HepG2 (cell line): ENCODE results near the gene S1PR3. TPM values are rescaled to one million over a fixed set of nuclear protein-coding genes. Genes with fewer than 3 reads are reported as not detected.

Source experiments
- ATAC-seq: fragments of 200-7000 bp; cut with Tn5 transposase; 3 replicates; pipeline ENCODE4 v1.9.1; 2020; ENCODE audit warnings: mild to moderate bottlenecking, moderate library complexity
- BruUV-seq: library from RNA; stranded (reverse); fragments of 400-500 nt; replicated peaks from 2 replicates; lab custom pipeline; 2021; lab: Mats Ljungman, UMichigan
- CTCF ChIA-PET: fragments of 300-600 bp; formaldehyde crosslinking; extraction: SDS; loops from one replicate; lab custom pipeline; 2021; ENCODE audit warnings: low total read pairs, inconsistent platforms, low intra/inter-chr PET ratio; lab: Yijun Ruan, JAX
- POLR2A ChIA-PET: fragments of 350-600 bp; sonication (Branson Sonifier 250); formaldehyde crosslinking; loops from one replicate; lab custom pipeline; 2020; ENCODE audit warnings: antibody characterized with exemption, inconsistent platforms; lab: Yijun Ruan, JAX
- DNase-seq: peaks from one replicate; pipeline ENCODE4 v3.0.0-alpha.2; 2015; ENCODE audit warnings: low spot score
- FAIRE-seq: peaks from 3 replicates; lab custom pipeline; 2011; peaks lifted over from hg19 to GRCh38; lab: Jason Lieb, UNC
- H2AFZ ChIP-seq: one replicate; pipeline ENCODE4 v1.6.1; 2011; ENCODE audit warnings: low read length, inconsistent platforms
- H3K27ac ChIP-seq: fragments of 300-600 bp; 3 replicates; pipeline ENCODE4 v1.8.0; 2011; ENCODE audit warnings: mixed run types, mild to moderate bottlenecking, mixed read lengths, low read length, inconsistent platforms; ENCODE audit not compliant: insufficient read depth; ENCODE audit errors: extremely low read length
- H3K27me3 ChIP-seq, 2 experiments: fragments of 200-600 bp in 1 of 2; 2 replicates in 1 of 2; 3 replicates in 1 of 2; pipeline versions ENCODE4 v1.6.0 to v1.8.0; 2011; ENCODE audit warnings: low read length in 2 of 2, mild to moderate bottlenecking in 2 of 2, moderate library complexity in 2 of 2, inconsistent platforms in 1 of 2; ENCODE audit not compliant: insufficient read depth in 2 of 2, control insufficient read depth in 1 of 2
- H3K36me3 ChIP-seq, 2 experiments: fragments of 200-600 bp in 1 of 2; replicated peaks in 1 of 2; 2 replicates in 1 of 2; 3 replicates in 1 of 2; pipeline versions ENCODE4 v1.5.1 to v1.8.0; 2011; ENCODE audit warnings: low read length in 2 of 2, inconsistent platforms in 1 of 2; ENCODE audit not compliant: insufficient read depth in 2 of 2, control insufficient read depth in 1 of 2
- H3K4me1 ChIP-seq: 2 replicates; pipeline ENCODE4 v1.5.1; 2012; ENCODE audit warnings: low read length, inconsistent platforms; ENCODE audit not compliant: insufficient read depth
- H3K4me2 ChIP-seq: 2 replicates; pipeline ENCODE4 v1.6.0; 2011; ENCODE audit warnings: low read depth, low read length, inconsistent platforms
- H3K4me3 ChIP-seq, 3 experiments: fragments of 200-600 bp in 1 of 3; sonication (generic), shearing (Covaris generic) in 1 of 3; replicated peaks in 1 of 3; 2 replicates each; pipeline ENCODE4 v1.5.1; 2011 to 2016; ENCODE audit warnings: low read length in 3 of 3, inconsistent platforms in 2 of 3, low read depth in 2 of 3, mild to moderate bottlenecking in 2 of 3, control low read depth in 1 of 3, mixed read lengths in 1 of 3; ENCODE audit not compliant: insufficient read depth in 1 of 3
- H3K79me2 ChIP-seq: one replicate; pipeline ENCODE4 v1.6.1; 2011; ENCODE audit warnings: low read length, inconsistent platforms; ENCODE audit not compliant: insufficient read depth
- H3K9ac ChIP-seq: 2 replicates; pipeline ENCODE4 v1.6.0; 2011; ENCODE audit warnings: mild to moderate bottlenecking, low read depth, low read length, inconsistent platforms; ENCODE audit not compliant: insufficient read depth
- H3K9me3 ChIP-seq: 2 replicates; pipeline ENCODE4 v1.5.1; 2012; ENCODE audit warnings: mild to moderate bottlenecking, low read length
- H4K20me1 ChIP-seq: 2 replicates; pipeline ENCODE4 v1.6.0; 2011; ENCODE audit warnings: inconsistent platforms, mild to moderate bottlenecking, low read length, moderate library complexity; ENCODE audit not compliant: insufficient read depth
- HNRNPH1 ChIP-seq: fragments of 200-400 bp; formaldehyde crosslinking; optimal IDR thresholded peaks from 2 replicates; pipeline ENCODE3; 2017; ENCODE audit warnings: mild to moderate bottlenecking, low read depth, low read length
- MTA3 ChIP-seq: sonication (generic); formaldehyde crosslinking; IDR thresholded peaks from 2 replicates; pipeline ENCODE4 v1.4.0; 2020; ENCODE audit warnings: missing genetic modification reagents
- NBN ChIP-seq: fragments of 450-650 bp; conservative IDR thresholded peaks from 2 replicates; pipeline ENCODE4 v1.6.1; 2017
- SP5 ChIP-seq: IDR thresholded peaks from 2 replicates; pipeline ENCODE4 v1.6.1; 2016; ENCODE audit warnings: low read depth, borderline replicate concordance
- SRSF1 ChIP-seq: fragments of 200-400 bp; formaldehyde crosslinking; optimal IDR thresholded peaks from 2 replicates; pipeline ENCODE3; 2017; ENCODE audit warnings: mild to moderate bottlenecking, low read depth, low read length, moderate library complexity
- YEATS2 ChIP-seq: sonication (generic); formaldehyde crosslinking; IDR thresholded peaks from 2 replicates; pipeline ENCODE4 v1.4.0; 2020; ENCODE audit warnings: missing genetic modification reagents, borderline replicate concordance
- ZBTB8A ChIP-seq: sonication (generic); formaldehyde crosslinking; IDR thresholded peaks from 2 replicates; pipeline ENCODE4 v1.4.0; 2020; ENCODE audit warnings: mild to moderate bottlenecking, low read depth, missing genetic modification reagents, borderline replicate concordance
- ZFX ChIP-seq: sonication (generic); formaldehyde crosslinking; IDR thresholded peaks from 2 replicates; pipeline ENCODE4 v1.4.0; 2020; ENCODE audit warnings: mild to moderate bottlenecking, low read depth, missing genetic modification reagents, moderate library complexity
- ZKSCAN5 ChIP-seq: sonication (generic); formaldehyde crosslinking; IDR thresholded peaks from 2 replicates; pipeline ENCODE4 v1.5.1; 2020; ENCODE audit warnings: mild to moderate bottlenecking, missing genetic modification reagents
- ZNF296 ChIP-seq: sonication (generic); formaldehyde crosslinking; conservative IDR thresholded peaks from 2 replicates; pipeline ENCODE4 v1.5.0; 2020; ENCODE audit warnings: mild to moderate bottlenecking, missing genetic modification reagents
- ZNF530 ChIP-seq: sonication (generic); formaldehyde crosslinking; IDR thresholded peaks from 2 replicates; pipeline ENCODE4 v1.5.0; 2020; ENCODE audit warnings: low read depth, mild to moderate bottlenecking, missing genetic modification reagents
- ZNF543 ChIP-seq: sonication (generic); formaldehyde crosslinking; IDR thresholded peaks from 2 replicates; pipeline ENCODE4 v1.4.0; 2020; ENCODE audit warnings: mild to moderate bottlenecking, missing genetic modification reagents
- ZNF556 ChIP-seq: sonication (generic); formaldehyde crosslinking; IDR thresholded peaks from 2 replicates; pipeline ENCODE4 v1.4.0; 2020; ENCODE audit warnings: mild to moderate bottlenecking, missing genetic modification reagents, borderline replicate concordance
- ZNF777 ChIP-seq: sonication (generic); formaldehyde crosslinking; IDR thresholded peaks from 2 replicates; pipeline ENCODE4 v1.4.0; 2020; ENCODE audit warnings: missing genetic modification reagents
- ZNF782 ChIP-seq: sonication (generic); formaldehyde crosslinking; IDR thresholded peaks from 2 replicates; pipeline ENCODE4 v1.4.0; 2020; ENCODE audit warnings: missing genetic modification reagents, mild to moderate bottlenecking, borderline replicate concordance
- WGBS: methylation state at CpG from one replicate; pipeline ENCODE4 v1.1.6; 2017; ENCODE audit warnings: low lambda C conversion rate; 5-methylcytosine and 5-hydroxymethylcytosine counted together
- in situ Hi-C: cut with HindIII; loops from 2 replicates; pipeline ENCODE4 v1.10.0; 2017; ENCODE audit warnings: low pct_unique_long_range_greater_than_20kb; ENCODE audit not compliant: extremely low pct_ligation_motif_present
- intact Hi-C: fragments of 100-400 bp; cut with micrococcal nuclease; formaldehyde crosslinking; loops from one replicate; pipeline ENCODE4 v1.10.0; 2022; ENCODE audit not compliant: unreplicated experiment
- polyA plus RNA-seq, 8 experiments: library from polyadenylated mRNA; depleted of rRNA in 3 of 8; stranded (reverse) in 7 of 8; unstranded in 1 of 8; fragments of >200 nt; fragmentation: Illumina TruSeq in 4 of 8; extraction: Trizol in 4 of 8; gene quantifications; 2 replicates each; pipeline versions ENCODE4 v1.2.1 to v1.2.3, GENCODE V29; 2011 to 2016; ENCODE audit warnings: low read depth in 4 of 8, missing spikeins in 1 of 8, mixed read lengths in 1 of 8; ENCODE audit not compliant: insufficient read depth in 1 of 8
- total RNA-seq, 5 experiments: library from RNA; depleted of rRNA; stranded (reverse); fragments of >200 nt; fragmentation: Illumina TruSeq; extraction: Trizol; gene quantifications; 2 replicates each; pipeline ENCODE4 v1.2.3, GENCODE V29; 2016; ENCODE audit warnings: low read depth in 1 of 5
- TF ChIP-seq, protein P1 (sequence below): sonication (generic); formaldehyde crosslinking; IDR thresholded peaks from 2 replicates; pipeline ENCODE4 v1.5.0; 2020; ENCODE audit warnings: missing genetic modification reagents, mild to moderate bottlenecking, borderline replicate concordance
- TF ChIP-seq, protein P2 (sequence below): sonication (generic); formaldehyde crosslinking; conservative IDR thresholded peaks from 2 replicates; pipeline ENCODE4 v1.8.1; 2023; ENCODE audit warnings: missing genetic modification reagents
- TF ChIP-seq, protein P3 (sequence below): sonication (generic); formaldehyde crosslinking; IDR thresholded peaks from 2 replicates; pipeline ENCODE4 v1.8.0; 2022; ENCODE audit warnings: mild to moderate bottlenecking, missing genetic modification reagents, moderate library complexity
- TF ChIP-seq, protein P4 (sequence below): sonication (generic); formaldehyde crosslinking; IDR thresholded peaks from 2 replicates; pipeline ENCODE4 v1.8.1; 2023; ENCODE audit warnings: mild to moderate bottlenecking, inconsistent platforms, moderate library complexity, missing genetic modification reagents, borderline replicate concordance

Gene S1PR3
- total and polyA plus RNA-seq, 2 of the 13 experiments (the other 11 are each of a cell fraction or from before 2014, with no cell fraction given): 0.02 TPM; not detected in 1

DNA sequence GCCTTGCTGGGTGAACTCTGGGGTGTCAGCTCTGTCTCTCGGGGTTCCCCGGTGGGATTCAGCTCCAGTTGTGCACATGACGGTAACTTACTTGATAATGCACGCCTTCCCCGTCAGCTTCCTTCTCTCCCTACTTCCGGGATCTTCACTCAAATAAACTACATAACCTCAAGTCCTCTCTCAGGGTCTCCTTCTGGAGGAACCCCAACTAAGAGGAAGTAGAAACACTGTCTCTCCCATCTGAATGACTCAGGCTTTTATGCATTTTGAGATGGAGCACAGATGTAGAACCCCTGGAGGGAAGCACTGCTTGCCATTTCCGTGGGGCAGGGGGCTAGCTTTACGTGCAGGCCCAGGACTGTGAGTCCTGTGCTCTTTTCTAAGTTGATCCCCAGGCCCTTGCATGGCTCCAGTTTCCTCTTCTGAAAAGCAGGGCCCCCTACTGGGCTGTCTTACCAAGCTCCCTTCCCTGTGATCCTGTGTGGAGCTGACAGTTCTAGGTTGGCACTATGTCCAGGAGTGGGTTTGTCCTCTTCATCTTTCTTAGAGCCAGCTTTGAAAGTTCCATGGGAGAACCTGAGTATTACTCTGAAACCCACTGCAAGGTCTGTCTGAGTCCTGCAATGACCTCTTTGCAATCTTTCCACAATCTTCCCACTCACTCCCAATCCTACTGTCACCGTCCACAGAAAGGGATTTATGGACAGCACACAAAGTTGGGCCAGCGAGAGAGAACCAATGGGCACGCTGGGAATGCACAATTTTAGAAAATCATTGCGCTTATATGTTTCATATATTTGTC, 17.7 kb downstream of the S1PR3 start (continued):
- TF ChIP-seq ZNF777 (CRISPR knock-in tag) (no peak), ZNF543 (CRISPR knock-in tag) (no peak), MTA3 (CRISPR knock-in tag) (no peak), YEATS2 (no peak)
- TF ChIP-seq, protein P1, sequence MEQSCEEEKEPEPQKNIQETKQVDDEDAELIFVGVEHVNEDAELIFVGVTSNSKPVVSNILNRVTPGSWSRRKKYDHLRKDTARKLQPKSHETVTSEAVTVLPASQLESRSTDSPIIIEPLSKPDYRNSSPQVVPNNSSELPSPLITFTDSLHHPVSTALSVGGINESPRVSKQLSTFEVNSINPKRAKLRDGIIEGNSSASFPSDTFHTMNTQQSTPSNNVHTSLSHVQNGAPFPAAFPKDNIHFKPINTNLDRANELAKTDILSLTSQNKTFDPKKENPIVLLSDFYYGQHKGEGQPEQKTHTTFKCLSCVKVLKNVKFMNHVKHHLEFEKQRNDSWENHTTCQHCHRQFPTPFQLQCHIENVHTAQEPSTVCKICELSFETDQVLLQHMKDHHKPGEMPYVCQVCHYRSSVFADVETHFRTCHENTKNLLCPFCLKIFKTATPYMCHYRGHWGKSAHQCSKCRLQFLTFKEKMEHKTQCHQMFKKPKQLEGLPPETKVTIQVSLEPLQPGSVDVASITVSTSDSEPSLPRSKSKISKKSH (CRISPR knock-in tag): no peak
- TF ChIP-seq, protein P2, sequence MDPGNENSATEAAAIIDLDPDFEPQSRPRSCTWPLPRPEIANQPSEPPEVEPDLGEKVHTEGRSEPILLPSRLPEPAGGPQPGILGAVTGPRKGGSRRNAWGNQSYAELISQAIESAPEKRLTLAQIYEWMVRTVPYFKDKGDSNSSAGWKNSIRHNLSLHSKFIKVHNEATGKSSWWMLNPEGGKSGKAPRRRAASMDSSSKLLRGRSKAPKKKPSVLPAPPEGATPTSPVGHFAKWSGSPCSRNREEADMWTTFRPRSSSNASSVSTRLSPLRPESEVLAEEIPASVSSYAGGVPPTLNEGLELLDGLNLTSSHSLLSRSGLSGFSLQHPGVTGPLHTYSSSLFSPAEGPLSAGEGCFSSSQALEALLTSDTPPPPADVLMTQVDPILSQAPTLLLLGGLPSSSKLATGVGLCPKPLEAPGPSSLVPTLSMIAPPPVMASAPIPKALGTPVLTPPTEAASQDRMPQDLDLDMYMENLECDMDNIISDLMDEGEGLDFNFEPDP: no peak

DNA sequence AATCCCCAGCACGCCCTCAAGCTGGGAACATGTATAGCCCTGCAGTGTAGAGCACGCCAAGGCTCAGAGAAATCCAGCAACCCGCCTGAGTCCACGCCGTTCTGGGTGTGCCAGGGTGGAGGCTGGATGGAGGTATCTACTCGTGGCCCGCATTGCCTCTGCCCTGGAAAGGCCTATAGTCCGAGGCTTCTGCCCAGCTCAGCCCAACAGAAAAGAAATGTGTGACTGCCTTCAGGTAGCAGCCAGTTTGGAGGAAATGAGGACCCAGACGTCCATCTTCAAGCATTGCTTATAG, 18.2 kb downstream of the S1PR3 start:
- no peaks in the 10 kb centered on the region for H3K27me3 ChIP-seq
- no peaks in the 10 kb centered on the region for H3K9me3 ChIP-seq
- DNase-seq (no peak), ATAC-seq (no peak), FAIRE-seq (no peak)
- in situ Hi-C loops (no loop called here), intact Hi-C loops (no loop called here)
- no peaks in the 10 kb centered on the region for H3K4me1 ChIP-seq
- H3K9ac ChIP-seq: no peak overlapping the region
- H3K36me3 ChIP-seq: no peaks in the 10 kb centered on the region
- no TSS peak for BruUV-seq
- ChIA-PET CTCF (no interaction called here), POLR2A (no interaction called here)
- H3K27ac ChIP-seq: no peak overlapping the region
- WGBS: 39% methylated on average over 6 of the region's 9 CpGs
- no peak overlapping the region for H3K4me3 ChIP-seq
- no peaks in the 10 kb centered on the region for H4K20me1 ChIP-seq
- no peak overlapping the region for H2AFZ ChIP-seq
- no peak overlapping the region for H3K4me2 ChIP-seq
- no peaks in the 10 kb centered on the region for H3K79me2 ChIP-seq
- TF ChIP-seq ZKSCAN5 (CRISPR knock-in tag) (no peak), NBN (no peak), HNRNPH1 (no peak), ZFX (CRISPR knock-in tag) (no peak), ZBTB8A (no peak), ZNF296 (no peak), SP5 (CRISPR knock-in tag) (no peak), ZNF556 (CRISPR knock-in tag) (no peak), SRSF1 (no peak), ZNF782 (CRISPR knock-in tag) (no peak), ZNF530 (CRISPR knock-in tag) (no peak)
- TF ChIP-seq, protein P3, sequence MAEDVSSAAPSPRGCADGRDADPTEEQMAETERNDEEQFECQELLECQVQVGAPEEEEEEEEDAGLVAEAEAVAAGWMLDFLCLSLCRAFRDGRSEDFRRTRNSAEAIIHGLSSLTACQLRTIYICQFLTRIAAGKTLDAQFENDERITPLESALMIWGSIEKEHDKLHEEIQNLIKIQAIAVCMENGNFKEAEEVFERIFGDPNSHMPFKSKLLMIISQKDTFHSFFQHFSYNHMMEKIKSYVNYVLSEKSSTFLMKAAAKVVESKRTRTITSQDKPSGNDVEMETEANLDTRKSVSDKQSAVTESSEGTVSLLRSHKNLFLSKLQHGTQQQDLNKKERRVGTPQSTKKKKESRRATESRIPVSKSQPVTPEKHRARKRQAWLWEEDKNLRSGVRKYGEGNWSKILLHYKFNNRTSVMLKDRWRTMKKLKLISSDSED (CRISPR knock-in tag): no peak
- TF ChIP-seq, protein P4, sequence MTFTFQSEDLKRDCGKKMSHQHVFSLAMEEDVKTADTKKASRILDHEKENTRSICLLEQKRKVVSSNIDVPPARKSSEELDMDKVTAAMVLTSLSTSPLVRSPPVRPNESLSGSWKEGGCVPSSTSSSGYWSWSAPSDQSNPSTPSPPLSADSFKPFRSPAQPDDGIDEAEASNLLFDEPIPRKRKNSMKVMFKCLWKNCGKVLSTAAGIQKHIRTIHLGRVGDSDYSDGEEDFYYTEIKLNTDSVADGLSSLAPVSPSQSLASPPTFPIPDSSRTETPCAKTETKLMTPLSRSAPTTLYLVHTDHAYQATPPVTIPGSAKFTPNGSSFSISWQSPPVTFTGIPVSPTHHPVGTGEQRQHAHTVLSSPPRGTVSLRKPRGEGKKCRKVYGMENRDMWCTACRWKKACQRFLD (CRISPR knock-in tag): no peak
